Upper lobe of left lung (tissue), 6 donors: ENCODE data around the gene CEACAM18. TPM values are rescaled to one million over a fixed set of nuclear protein-coding genes. Genes with fewer than 3 reads are reported as not detected.
A peak's percentile ranks its signal among the peaks of the same experiment; 100 is the strongest.

Experiments
- ATAC-seq, 2 donors: fragments of 200-7000 bp; cut with Tn5 transposase; one replicate each; pipeline ENCODE4 v1.9.1; 2022; ENCODE audit warnings: mild to moderate bottlenecking in 2 of 2, moderate library complexity in 2 of 2; ENCODE audit not compliant: low FRiP score in 2 of 2
- DNase-seq, 2 donors: peaks; one replicate each; pipeline ENCODE4 v3.0.0-alpha.2; 2019 to 2020
- H3K27ac ChIP-seq, 4 donors: fragments of 200-600 bp; sonication (generic); one replicate each; pipeline ENCODE4 v1.5.1; 2016 to 2019
- H3K27me3 ChIP-seq, 4 donors: fragments of 200-600 bp; sonication (generic); one replicate each; pipeline ENCODE4 v1.5.1; 2017 to 2019
- H3K36me3 ChIP-seq, 4 donors: fragments of 200-600 bp; sonication (generic); one replicate each; pipeline ENCODE4 v1.5.1; 2016 to 2019
- H3K4me1 ChIP-seq, 4 donors: fragments of 200-600 bp; sonication (generic); one replicate each; pipeline ENCODE4 v1.5.1; 2018 to 2019
- H3K4me3 ChIP-seq, 4 donors: fragments of 200-600 bp; sonication (generic); one replicate each; pipeline ENCODE4 v1.5.1; 2017 to 2019; ENCODE audit warnings: mild to moderate bottlenecking in 2 of 4, moderate library complexity in 1 of 4
- H3K9me3 ChIP-seq, 4 donors: fragments of 200-600 bp; sonication (generic); one replicate each; pipeline ENCODE4 v1.5.1; 2018 to 2019
- EP300 ChIP-seq, 4 donors: sonication (generic); formaldehyde crosslinking; IDR thresholded peaks; one replicate each; pipeline ENCODE4 v1.5.1; 2017; ENCODE audit warnings: antibody characterized with exemption in 4 of 4, control low read depth in 2 of 4
- POLR2A ChIP-seq, 4 donors: fragments of 450-650 bp; IDR thresholded peaks; one replicate each; pipeline ENCODE4 v1.5.1; 2016 to 2017; ENCODE audit warnings: antibody characterized with exemption in 4 of 4, mild to moderate bottlenecking in 2 of 4
- POLR2AphosphoS5 ChIP-seq, 2 donors: sonication (generic); formaldehyde crosslinking; IDR thresholded peaks; one replicate each; pipeline ENCODE4 v1.5.1; 2017; ENCODE audit warnings: antibody characterized with exemption in 2 of 2
- WGBS, 2 donors: methylation state at CpG; one replicate each; pipeline ENCODE4 v1.1.5; 2017 to 2018; 5-methylcytosine and 5-hydroxymethylcytosine counted together
- total RNA-seq, 6 donors: library from RNA; depleted of rRNA in 4 of 6; stranded (reverse); fragments of >200 nt in 4 of 6; gene quantifications; one replicate each; pipeline versions ENCODE4 v1.1.0 to v1.2.1, GENCODE V29; 2016 to 2021
- TF ChIP-seq, protein P1 (sequence below), 6 experiments: fragments of 450-650 bp in 4 of 6; fragments of 200-600 bp in 2 of 6; sonication (generic) in 2 of 6; IDR thresholded peaks; one replicate each; pipeline ENCODE4 v1.5.1; 2016 to 2019; ENCODE audit warnings: antibody characterized with exemption in 6 of 6
- donor health status: DM: no; HTN: no; CAD: no; lungs with moderate emphysema.
- donor health status: DM: no; HTN: yes; CAD: no; lungs with severe emphysema.

Gene CEACAM18
- total RNA-seq, 6 donors from 2014 or later, result not detected

- WGBS, 2 donors, result 47 to 61% methylated on average over 6 of the region's 6 CpGs
- Histone ChIP-seq H3K27me3 (no peaks in the 10 kb centered on the region), H3K4me1 (peaks cover 0 to 3% (median 0%) of the 10 kb centered on the region in 4 donors), H3K27ac (peak overlapping the region in 1 of 4 donors; percentile 9), H3K4me3 (no peak overlapping the region), H3K36me3 (no peaks in the 10 kb centered on the region), H3K9me3 (no peaks in the 10 kb centered on the region)
- ATAC-seq (peak in 1 of 2 donors; percentile 26), DNase-seq (no peak)
- TF ChIP-seq POLR2A (IDR thresholded peaks at IDR 0.05) (no peak), POLR2AphosphoS5 (IDR thresholded peaks at IDR 0.05) (no peak), EP300 (IDR thresholded peaks at IDR 0.05) (no peak)
- TF ChIP-seq, protein P1, sequence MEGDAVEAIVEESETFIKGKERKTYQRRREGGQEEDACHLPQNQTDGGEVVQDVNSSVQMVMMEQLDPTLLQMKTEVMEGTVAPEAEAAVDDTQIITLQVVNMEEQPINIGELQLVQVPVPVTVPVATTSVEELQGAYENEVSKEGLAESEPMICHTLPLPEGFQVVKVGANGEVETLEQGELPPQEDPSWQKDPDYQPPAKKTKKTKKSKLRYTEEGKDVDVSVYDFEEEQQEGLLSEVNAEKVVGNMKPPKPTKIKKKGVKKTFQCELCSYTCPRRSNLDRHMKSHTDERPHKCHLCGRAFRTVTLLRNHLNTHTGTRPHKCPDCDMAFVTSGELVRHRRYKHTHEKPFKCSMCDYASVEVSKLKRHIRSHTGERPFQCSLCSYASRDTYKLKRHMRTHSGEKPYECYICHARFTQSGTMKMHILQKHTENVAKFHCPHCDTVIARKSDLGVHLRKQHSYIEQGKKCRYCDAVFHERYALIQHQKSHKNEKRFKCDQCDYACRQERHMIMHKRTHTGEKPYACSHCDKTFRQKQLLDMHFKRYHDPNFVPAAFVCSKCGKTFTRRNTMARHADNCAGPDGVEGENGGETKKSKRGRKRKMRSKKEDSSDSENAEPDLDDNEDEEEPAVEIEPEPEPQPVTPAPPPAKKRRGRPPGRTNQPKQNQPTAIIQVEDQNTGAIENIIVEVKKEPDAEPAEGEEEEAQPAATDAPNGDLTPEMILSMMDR (IDR thresholded peaks at IDR 0.05), result no peak
Observed at GRCh38 chr19:51507640-51508058, 29.3 kb downstream of the CEACAM18 start.

DNA sequence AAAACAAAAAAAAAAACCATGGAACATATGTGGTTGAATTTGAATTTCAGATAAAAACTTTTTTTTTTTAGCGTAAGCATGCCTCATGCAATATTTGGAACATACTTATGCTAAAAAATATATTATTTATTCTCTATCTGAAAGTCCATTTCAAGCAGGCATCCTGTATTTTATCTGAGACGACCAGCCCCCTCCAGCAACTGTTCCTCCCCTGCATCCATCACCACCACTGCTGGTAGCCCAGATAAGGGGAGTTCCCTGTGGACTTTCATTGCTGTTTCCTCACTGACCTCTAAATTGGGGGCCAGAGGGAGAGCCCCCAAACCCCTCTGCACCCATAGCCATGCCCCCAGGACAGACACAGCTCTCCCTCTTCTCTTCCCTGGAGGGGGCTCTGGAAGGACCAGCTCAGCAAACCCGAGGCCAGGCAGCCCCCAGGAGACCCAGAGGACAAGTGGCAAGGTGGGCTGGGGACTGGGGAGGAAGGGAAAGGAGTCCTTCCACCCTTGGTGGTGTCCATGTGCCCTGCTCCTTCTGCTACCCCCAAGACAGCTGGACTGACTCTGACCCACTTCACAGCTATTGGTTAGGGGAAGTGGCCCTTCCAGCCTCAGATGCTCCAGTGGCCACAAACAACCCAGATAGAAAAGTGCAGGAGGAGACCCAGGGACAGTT lies 29.9 kb downstream of the CEACAM18 start:
- ATAC-seq (no peak), DNase-seq (no peak)
- H3K9me3 ChIP-seq, result no peaks in the 10 kb centered on the region
- peaks cover 0 to 3% (median 0%) of the 10 kb centered on the region in 4 donors for H3K4me1 ChIP-seq
- no peaks in the 10 kb centered on the region for H3K27me3 ChIP-seq
- no peaks in the 10 kb centered on the region for H3K36me3 ChIP-seq
- no peak overlapping the region for H3K27ac ChIP-seq
- H3K4me3 ChIP-seq, result no peak overlapping the region
- 44 to 58% methylated on average over 3 of the region's 3 CpGs for WGBS, 2 donors
- no peak for TF ChIP-seq POLR2A (IDR thresholded peaks at IDR 0.05)
- no peak for TF ChIP-seq EP300 (IDR thresholded peaks at IDR 0.05)
- TF ChIP-seq, protein P1 (IDR thresholded peaks at IDR 0.05), result no peak
- TF ChIP-seq POLR2AphosphoS5 (IDR thresholded peaks at IDR 0.05), result no peak

- no peaks in the 10 kb centered on the region for H3K9me3 ChIP-seq
- H3K27ac ChIP-seq, result no peak overlapping the region
- WGBS, 2 donors, result 35 to 41% methylated on average over 7 of the region's 7 CpGs
- no peaks in the 10 kb centered on the region for H3K4me1 ChIP-seq
- TF ChIP-seq, protein P1 (IDR thresholded peaks at IDR 0.05), result no peak
- TF ChIP-seq POLR2A (IDR thresholded peaks at IDR 0.05), result no peak
- no peak for TF ChIP-seq POLR2AphosphoS5 (IDR thresholded peaks at IDR 0.05)
- TF ChIP-seq EP300 (IDR thresholded peaks at IDR 0.05), result no peak
- H3K36me3 ChIP-seq, result no peaks in the 10 kb centered on the region
- ATAC-seq (no peak), DNase-seq (no peak)
- no peaks in the 10 kb centered on the region for H3K27me3 ChIP-seq
- H3K4me3 ChIP-seq, result no peak overlapping the region
Observed at GRCh38 chr19:51509823-51510660, 31.7 kb downstream of the CEACAM18 start.

GRCh38 chr19:51511353-51511752 lies 33.0 kb downstream of the CEACAM18 start:
- no peak for DNase-seq
- no peaks in the 10 kb centered on the region for H3K9me3 ChIP-seq
- no peaks in the 10 kb centered on the region for H3K36me3 ChIP-seq
- no peak for ATAC-seq
- no peak overlapping the region for H3K4me3 ChIP-seq
- H3K27ac ChIP-seq, result no peak overlapping the region
- no peaks in the 10 kb centered on the region for H3K27me3 ChIP-seq
- WGBS, 2 donors, result 8 to 15% methylated on average over 6 of the region's 6 CpGs
- TF ChIP-seq POLR2A (IDR thresholded peaks at IDR 0.05), result no peak
- TF ChIP-seq EP300 (IDR thresholded peaks at IDR 0.05), result no peak
- TF ChIP-seq, protein P1 (IDR thresholded peaks at IDR 0.05), result no peak
- TF ChIP-seq POLR2AphosphoS5 (IDR thresholded peaks at IDR 0.05), result no peak
- H3K4me1 ChIP-seq, result no peaks in the 10 kb centered on the region
